Fibroblast of villous mesenchyme (primary cell): ENCODE data around the gene RABGGTB. TPM values are rescaled to one million over a fixed set of nuclear protein-coding genes. Genes with fewer than 3 reads are reported as not detected.
A peak's percentile ranks its signal among the peaks of the same experiment; 100 is the strongest.
"Not testable (repeated sequence)": the region's sequence is repeated elsewhere in the genome, so short reads cannot be mapped to it uniquely, and the experiment has no call there.

Experiments
- DNase-seq: peaks from one replicate; pipeline ENCODE4 v3.0.0-alpha.2; 2010; ENCODE audit warnings: low read depth
- H3K4me3 ChIP-seq: 2 replicates; pipeline ENCODE4 v1.5.1; 2011; ENCODE audit warnings: low read depth, mild to moderate bottlenecking, low read length
- CTCF ChIP-seq: IDR thresholded peaks from 2 replicates; pipeline ENCODE4 v1.5.1; 2012; ENCODE audit warnings: low read depth, mild to moderate bottlenecking, low read length; ENCODE audit not compliant: insufficient read depth
- total RNA-seq: library from RNA; depleted of rRNA; stranded (reverse); fragments of >200 nt; gene quantifications from 2 replicates; pipeline ENCODE4 v1.2.3, GENCODE V29; 2012

The RABGGTB gene
- total RNA-seq = 83.8 and 91.5 TPM in 2 replicates

- TF ChIP-seq CTCF = no peak
- H3K4me3 ChIP-seq = peak within 1 kb of the TSS; percentile 88
- DNase-seq = peak; percentile 97
These were observed at the start of gene RABGGTB for GRCh38 chr1:75785983-75786853. Gene RABGGTB (plus strand): TSS chr1:75786256. CDS start chr1:75786272, 16 bp downstream.

- DNase-seq = no peak
- no peak for TF ChIP-seq CTCF
- H3K4me3 ChIP-seq = no peak overlapping the region
These were observed 43.9 kb upstream of the RABGGTB start for GRCh38 chr1:75742047-75742625.

- DNase-seq = no peak
- no peak for TF ChIP-seq CTCF
- H3K4me3 ChIP-seq = no peak overlapping the region
These were observed 40.8 kb upstream of the RABGGTB start for GRCh38 chr1:75745276-75745675.

- H3K4me3 ChIP-seq, DNase-seq: not testable (repeated sequence)
These were observed 28.8 kb upstream of the RABGGTB start for GRCh38 chr1:75757210-75757609.

GRCh38 chr1:75758543-75758942 lies 27.5 kb upstream of the RABGGTB start:
- not testable (repeated sequence) for H3K4me3 ChIP-seq, DNase-seq

GRCh38 chr1:75764057-75764655 lies 21.9 kb upstream of the RABGGTB start:
- H3K4me3 ChIP-seq = no peak overlapping the region
- DNase-seq = no peak
- TF ChIP-seq CTCF = no peak

GRCh38 chr1:75765697-75766355 lies 20.2 kb upstream of the RABGGTB start:
- TF ChIP-seq CTCF = no peak
- peak; percentile 71 for DNase-seq
- H3K4me3 ChIP-seq = no peak overlapping the region
